Stomach smooth muscle (tissue), 2 donors: Measurements from ENCODE around the gene DACT2.
"Not testable (repeated sequence)": the region's sequence is repeated elsewhere in the genome, so short reads cannot be mapped to it uniquely, and the experiment has no call there.

Source experiments
- H3K27ac ChIP-seq: one replicate; pipeline ENCODE4 v1.7.0; 2013; ENCODE audit warnings: mild to moderate bottlenecking, low read length, inconsistent platforms
- H3K27me3 ChIP-seq, 2 donors: one replicate each; pipeline ENCODE4 v1.7.0; 2013; ENCODE audit warnings: low read length in 2 of 2; ENCODE audit not compliant: insufficient read depth in 2 of 2, control insufficient read depth in 1 of 2
- H3K36me3 ChIP-seq, 2 donors: one replicate each; pipeline ENCODE4 v1.7.0; 2013; ENCODE audit warnings: low read length in 2 of 2; ENCODE audit not compliant: control insufficient read depth in 2 of 2, insufficient read depth in 2 of 2
- H3K4me1 ChIP-seq: one replicate; pipeline ENCODE4 v1.7.0; 2013; ENCODE audit warnings: low read length; ENCODE audit not compliant: control insufficient read depth, insufficient read depth
- H3K4me3 ChIP-seq, 2 donors: one replicate each; pipeline ENCODE4 v1.7.0; 2013; ENCODE audit warnings: low read length in 2 of 2
- H3K9ac ChIP-seq, 2 donors: one replicate each; pipeline ENCODE4 v1.7.0; 2013; ENCODE audit warnings: low read length in 2 of 2, mild to moderate bottlenecking in 1 of 2
- H3K9me3 ChIP-seq, 2 donors: one replicate each; pipeline ENCODE4 v1.7.0; 2013; ENCODE audit warnings: low read length in 2 of 2; ENCODE audit not compliant: control insufficient read depth in 2 of 2
- donor health status: healthy.
- donor health status: Pancreatic carcinoma.

Gene DACT2

GRCh38 chr6:168363302-168363701, 43.7 kb upstream of the DACT2 start:
- H3K27ac ChIP-seq: no peak overlapping the region
- peaks cover 14% of the 10 kb centered on the region for H3K4me1 ChIP-seq
- no peak overlapping the region for H3K9ac ChIP-seq
- H3K4me3 ChIP-seq: no peak overlapping the region
- H3K27me3 ChIP-seq: peaks cover 0 to 2% of the 10 kb centered on the region in 2 donors
- no peaks in the 10 kb centered on the region for H3K36me3 ChIP-seq
- peaks cover 5% of the 10 kb centered on the region in 2 donors for H3K9me3 ChIP-seq

- no peaks in the 10 kb centered on the region for H3K36me3 ChIP-seq
- H3K4me3 ChIP-seq: no peak overlapping the region
- peaks cover 5% of the 10 kb centered on the region in 2 donors for H3K9me3 ChIP-seq
- H3K9ac ChIP-seq: no peak overlapping the region
- H3K27ac ChIP-seq: no peak overlapping the region
- peaks cover 9% of the 10 kb centered on the region for H3K4me1 ChIP-seq
- H3K27me3 ChIP-seq: peaks cover 0 to 2% of the 10 kb centered on the region in 2 donors
Measured at GRCh38 chr6:168362276-168362990, 42.9 kb upstream of the DACT2 start.

GRCh38 chr6:168361766-168362165, 42.2 kb upstream of the DACT2 start:
- Histone ChIP-seq H3K4me1 (peaks cover 4% of the 10 kb centered on the region), H3K4me3 (no peak overlapping the region), H3K9me3 (peaks cover 5% of the 10 kb centered on the region in 2 donors), H3K9ac (no peak overlapping the region), H3K27ac (no peak overlapping the region), H3K27me3 (peaks cover 0 to 2% of the 10 kb centered on the region in 2 donors), H3K36me3 (no peaks in the 10 kb centered on the region)

GRCh38 chr6:168359794-168360193, 40.2 kb upstream of the DACT2 start:
- Histone ChIP-seq H3K36me3 (no peaks in the 10 kb centered on the region), H3K27ac (no peak overlapping the region), H3K4me3 (no peak overlapping the region), H3K4me1 (peaks cover 6% of the 10 kb centered on the region), H3K9me3 (peaks cover 5% of the 10 kb centered on the region in 2 donors), H3K9ac (no peak overlapping the region), H3K27me3 (peaks cover 0 to 2% of the 10 kb centered on the region in 2 donors)

- no peaks in the 10 kb centered on the region for H3K36me3 ChIP-seq
- peaks cover 5% of the 10 kb centered on the region in 2 donors for H3K9me3 ChIP-seq
- H3K9ac ChIP-seq: no peak overlapping the region
- H3K4me3 ChIP-seq: no peak overlapping the region
- H3K27ac ChIP-seq: no peak overlapping the region
- H3K4me1 ChIP-seq: peaks cover 6% of the 10 kb centered on the region
- peaks cover 0 to 2% of the 10 kb centered on the region in 2 donors for H3K27me3 ChIP-seq
Measured at GRCh38 chr6:168358842-168359420, 39.4 kb upstream of the DACT2 start.

GRCh38 chr6:168356872-168357271, 37.3 kb upstream of the DACT2 start:
- H3K4me1 ChIP-seq, H3K36me3 ChIP-seq, H3K4me3 ChIP-seq, H3K9me3 ChIP-seq, H3K9ac ChIP-seq, H3K27me3 ChIP-seq, H3K27ac ChIP-seq: not testable (repeated sequence)

GRCh38 chr6:168355716-168356522, 36.3 kb upstream of the DACT2 start:
- Histone ChIP-seq H3K9ac (no peak overlapping the region), H3K9me3 (peaks cover 0 to 3% of the 10 kb centered on the region in 2 donors), H3K27ac (no peak overlapping the region), H3K4me1 (peaks cover 3% of the 10 kb centered on the region), H3K4me3 (peak overlapping the region; percentile 36 to 47), H3K36me3 (no peaks in the 10 kb centered on the region), H3K27me3 (no peaks in the 10 kb centered on the region)

- no peak overlapping the region for H3K9ac ChIP-seq
Measured at GRCh38 chr6:168354338-168354737, 34.8 kb upstream of the DACT2 start.

GRCh38 chr6:168353041-168353440, 33.5 kb upstream of the DACT2 start:
- Histone ChIP-seq H3K36me3 (no peaks in the 10 kb centered on the region), H3K27ac (no peak overlapping the region), H3K4me3 (no peak overlapping the region), H3K4me1 (peaks cover 3% of the 10 kb centered on the region), H3K27me3 (no peaks in the 10 kb centered on the region), H3K9ac (no peak overlapping the region), H3K9me3 (peaks cover 0 to 3% of the 10 kb centered on the region in 2 donors)

More at GRCh38 chr6:168354338-168354737, 34.8 kb upstream of the DACT2 start:
- Histone ChIP-seq H3K36me3 (no peaks in the 10 kb centered on the region), H3K4me3 (no peak overlapping the region), H3K4me1 (peaks cover 3% of the 10 kb centered on the region), H3K27me3 (no peaks in the 10 kb centered on the region), H3K9me3 (peaks cover 0 to 3% of the 10 kb centered on the region in 2 donors), H3K27ac (no peak overlapping the region)

- H3K9me3 ChIP-seq: peaks cover 0 to 3% of the 10 kb centered on the region in 2 donors
- no peaks in the 10 kb centered on the region for H3K27me3 ChIP-seq
- peaks cover 3% of the 10 kb centered on the region for H3K4me1 ChIP-seq
- no peak overlapping the region for H3K27ac ChIP-seq
- H3K36me3 ChIP-seq: no peaks in the 10 kb centered on the region
- H3K4me3 ChIP-seq: no peak overlapping the region
- H3K9ac ChIP-seq: no peak overlapping the region
Measured at GRCh38 chr6:168352096-168352495, 32.5 kb upstream of the DACT2 start.
